ENCODE measurements around the gene MYL9. TPM values are rescaled to one million over a fixed set of nuclear protein-coding genes. Genes with fewer than 3 reads are reported as not detected.

MYL9 gene
- 265 TPM for polyA plus RNA-seq (2013, experiment 1 of 2)
- polyA plus RNA-seq (2013, experiment 2 of 2) = 287 TPM

DNA sequence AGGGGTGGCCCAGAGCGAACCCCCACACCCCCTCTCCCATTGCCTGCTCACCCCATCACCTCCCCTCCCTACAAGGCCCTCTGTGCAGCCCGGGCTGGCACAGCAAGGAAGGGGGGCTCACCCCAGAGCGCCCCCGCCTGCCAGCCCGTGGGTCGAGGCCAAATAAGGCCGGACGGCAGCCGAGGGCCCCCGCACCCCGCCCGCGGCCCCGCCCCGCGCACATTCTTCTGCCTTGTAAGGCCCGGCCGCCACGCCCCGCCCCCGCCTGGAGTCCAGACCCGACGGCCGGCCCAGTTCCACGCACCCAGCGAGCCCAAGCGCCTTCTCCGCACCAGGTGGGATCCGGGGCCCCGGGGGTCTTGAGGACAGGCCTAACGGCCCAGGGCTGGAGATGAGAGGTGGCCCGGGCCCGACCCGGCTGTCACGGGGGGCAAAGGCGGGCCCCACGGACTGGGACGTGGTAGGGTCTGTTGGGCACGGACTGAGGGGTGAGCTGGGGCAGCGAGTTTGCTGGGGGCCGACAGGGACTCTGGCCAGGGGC is at the start of gene MYL9:
MYL9 (plus strand) TSS at position 293 of the 541 bp plus-strand sequence. CDS start 3,366 bp downstream, outside the sequence.
- peak within 1 kb of the TSS; percentile 96 for H3K56ac ChIP-seq (ENCODE audit: low read length)
- H2BK120ac ChIP-seq (ENCODE audit: low read depth, low read length) = no peak within 1 kb of the TSS
- peak within 1 kb of the TSS; percentile 89 for H3K23ac ChIP-seq (ENCODE audit: low read length)
- H3K27me3 ChIP-seq (ENCODE audit: insufficient read depth, low read length, poor library complexity) = no peaks in the 10 kb centered on the region
- WGBS (ENCODE audit: extremely low coverage, insufficient coverage, low lambda C conversion rate) = no CpG with 5 or more reads among the region's 41 CpGs
- H3K36me3 ChIP-seq (ENCODE audit: control insufficient read depth, insufficient read depth, low read length) = peaks cover 1% of the 10 kb centered on the region
- no peak within 1 kb of the TSS for H4K5ac ChIP-seq (ENCODE audit: low read length)
- H3K4ac ChIP-seq (ENCODE audit: low read depth, low read length) = peak within 1 kb of the TSS; percentile 70
- peak within 1 kb of the TSS; percentile 81 for H3K27ac ChIP-seq (ENCODE audit: low read depth, low read length)
- peaks cover 14% of the 10 kb centered on the region for H3K79me1 ChIP-seq (ENCODE audit: low read length)
- H3K9ac ChIP-seq (ENCODE audit: low read length) = peak within 1 kb of the TSS; percentile 93
- peak within 1 kb of the TSS; percentile 78 for H3K4me3 ChIP-seq (ENCODE audit: low read length)
- peaks cover 23% of the 10 kb centered on the region for H3K79me2 ChIP-seq (ENCODE audit: control insufficient read depth, insufficient read depth, low read length)
- peak within 1 kb of the TSS; percentile 81 for H3K18ac ChIP-seq (ENCODE audit: low read length)
- DNase-seq = peak; percentile 74
- peak within 1 kb of the TSS; percentile 90 for H3K4me2 ChIP-seq (ENCODE audit: low read length)
- H2BK5ac ChIP-seq (ENCODE audit: low read length) = no peak within 1 kb of the TSS
- H4K8ac ChIP-seq (ENCODE audit: low read depth, low read length) = peak within 1 kb of the TSS; percentile 70
- H2BK15ac ChIP-seq (replicated peaks; ENCODE audit: low read depth) = no peak within 1 kb of the TSS
- peaks cover 8% of the 10 kb centered on the region for H3K4me1 ChIP-seq (ENCODE audit: control insufficient read depth, low read depth, low read length)
- H2AK5ac ChIP-seq (ENCODE audit: low read length) = peak within 1 kb of the TSS; percentile 85

- Histone ChIP-seq H3K56ac (ENCODE audit: low read length) (peak overlapping the region; percentile 69), H3K79me1 (ENCODE audit: low read length) (peaks cover 26% of the 10 kb centered on the region), H3K27ac (ENCODE audit: low read depth, low read length) (no peak overlapping the region), H3K4ac (ENCODE audit: low read depth, low read length) (no peak overlapping the region), H3K18ac (ENCODE audit: low read length) (no peak overlapping the region), H4K5ac (ENCODE audit: low read length) (no peak overlapping the region), H3K36me3 (ENCODE audit: control insufficient read depth, insufficient read depth, low read length) (peaks cover 2% of the 10 kb centered on the region), H3K4me1 (ENCODE audit: control insufficient read depth, low read depth, low read length) (peaks cover 13% of the 10 kb centered on the region), H3K23ac (ENCODE audit: low read length) (no peak overlapping the region), H3K4me2 (ENCODE audit: low read length) (no peak overlapping the region), H4K8ac (ENCODE audit: low read depth, low read length) (no peak overlapping the region), H3K79me2 (ENCODE audit: control insufficient read depth, insufficient read depth, low read length) (peaks cover 6% of the 10 kb centered on the region), H3K9ac (ENCODE audit: low read length) (peak overlapping the region; percentile 53), H2BK15ac (replicated peaks; ENCODE audit: low read depth) (no peak overlapping the region), H3K4me3 (ENCODE audit: low read length) (no peak overlapping the region), H2AK5ac (ENCODE audit: low read length) (no peak overlapping the region), H2BK5ac (ENCODE audit: low read length) (no peak overlapping the region), H3K27me3 (ENCODE audit: insufficient read depth, low read length, poor library complexity) (no peaks in the 10 kb centered on the region), H2BK120ac (ENCODE audit: low read depth, low read length) (no peak overlapping the region)
- DNase-seq = peak; percentile 66
- no CpG with 5 or more reads among the region's 8 CpGs for WGBS (ENCODE audit: extremely low coverage, insufficient coverage, low lambda C conversion rate)
Observed at GRCh38 chr20:36491901-36492617, 49.3 kb upstream of the MYL9 start.

DNA sequence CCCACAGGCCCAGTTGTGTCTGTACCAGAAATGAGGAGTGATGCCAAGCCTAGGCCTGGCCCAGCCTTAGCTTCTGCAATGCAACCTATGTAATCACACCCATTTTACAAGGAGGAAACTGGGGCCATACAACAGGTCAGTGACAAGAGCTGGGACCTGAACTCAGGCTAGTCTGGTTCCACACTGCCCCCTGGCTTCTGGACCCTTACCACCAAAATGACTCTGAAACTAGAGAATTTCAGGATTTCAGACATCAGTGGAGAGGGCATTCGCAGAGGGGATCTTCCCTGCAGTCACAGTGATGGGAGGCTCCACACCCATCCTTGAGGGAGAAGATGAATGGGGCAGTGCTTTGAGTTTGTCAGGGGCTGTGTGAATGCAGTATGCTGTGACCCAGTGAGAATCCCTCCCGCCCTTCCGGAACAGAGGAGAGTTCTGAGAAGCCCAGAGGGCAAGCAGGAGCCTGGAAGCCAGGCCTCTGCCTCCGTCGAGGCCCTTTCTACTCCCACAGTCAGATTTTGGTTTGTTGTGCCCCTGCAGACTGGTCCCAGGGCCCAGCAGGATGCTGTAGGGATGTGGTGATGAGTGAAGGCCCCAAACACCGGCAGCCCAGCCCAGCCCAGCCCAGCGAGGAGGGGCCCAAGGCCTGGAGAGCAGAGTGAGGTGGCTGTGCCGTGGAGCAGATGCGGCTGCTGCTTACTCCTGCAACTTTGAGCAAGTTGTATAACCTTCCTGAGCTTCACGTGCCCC is 48.1 kb upstream of the MYL9 start:
- Histone ChIP-seq H3K79me1 (ENCODE audit: low read length) (peaks cover 23% of the 10 kb centered on the region), H3K27me3 (ENCODE audit: insufficient read depth, low read length, poor library complexity) (no peaks in the 10 kb centered on the region), H2BK5ac (ENCODE audit: low read length) (no peak overlapping the region), H3K4me1 (ENCODE audit: control insufficient read depth, low read depth, low read length) (peaks cover 13% of the 10 kb centered on the region), H2BK15ac (replicated peaks; ENCODE audit: low read depth) (no peak overlapping the region), H3K56ac (ENCODE audit: low read length) (no peak overlapping the region), H3K4me2 (ENCODE audit: low read length) (no peak overlapping the region), H3K27ac (ENCODE audit: low read depth, low read length) (no peak overlapping the region), H2AK5ac (ENCODE audit: low read length) (no peak overlapping the region), H3K4me3 (ENCODE audit: low read length) (no peak overlapping the region), H3K9ac (ENCODE audit: low read length) (no peak overlapping the region), H3K18ac (ENCODE audit: low read length) (no peak overlapping the region), H4K5ac (ENCODE audit: low read length) (no peak overlapping the region), H3K4ac (ENCODE audit: low read depth, low read length) (no peak overlapping the region), H2BK120ac (ENCODE audit: low read depth, low read length) (no peak overlapping the region), H4K8ac (ENCODE audit: low read depth, low read length) (no peak overlapping the region), H3K36me3 (ENCODE audit: control insufficient read depth, insufficient read depth, low read length) (peaks cover 6% of the 10 kb centered on the region), H3K23ac (ENCODE audit: low read length) (no peak overlapping the region), H3K79me2 (ENCODE audit: control insufficient read depth, insufficient read depth, low read length) (peaks cover 4% of the 10 kb centered on the region)
- peak; percentile 68 for DNase-seq
- WGBS (ENCODE audit: extremely low coverage, insufficient coverage, low lambda C conversion rate) = no CpG with 5 or more reads among the region's 10 CpGs

DNA sequence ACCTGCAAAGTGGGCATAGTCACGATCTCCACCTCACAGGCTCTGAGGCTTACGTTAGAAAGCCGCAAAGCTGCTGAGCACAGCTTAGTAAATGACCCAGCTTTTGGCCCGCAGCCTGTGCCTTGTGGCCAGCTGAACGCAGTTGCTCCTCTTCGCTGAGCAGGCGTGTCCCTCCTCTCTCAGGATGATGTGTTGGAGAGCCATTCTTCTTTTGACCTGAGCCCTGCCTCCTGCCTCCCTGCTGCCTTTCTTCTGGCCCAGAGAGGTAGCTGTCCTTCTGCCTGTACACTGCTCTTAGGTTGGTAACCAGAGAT is 47.6 kb upstream of the MYL9 start:
- Histone ChIP-seq H3K4me3 (ENCODE audit: low read length) (no peak overlapping the region), H3K4me2 (ENCODE audit: low read length) (no peak overlapping the region), H3K4me1 (ENCODE audit: control insufficient read depth, low read depth, low read length) (peaks cover 13% of the 10 kb centered on the region), H2AK5ac (ENCODE audit: low read length) (no peak overlapping the region), H3K79me2 (ENCODE audit: control insufficient read depth, insufficient read depth, low read length) (peaks cover 4% of the 10 kb centered on the region), H2BK15ac (replicated peaks; ENCODE audit: low read depth) (no peak overlapping the region), H3K18ac (ENCODE audit: low read length) (no peak overlapping the region), H3K23ac (ENCODE audit: low read length) (no peak overlapping the region), H2BK5ac (ENCODE audit: low read length) (no peak overlapping the region), H3K27me3 (ENCODE audit: insufficient read depth, low read length, poor library complexity) (no peaks in the 10 kb centered on the region), H3K9ac (ENCODE audit: low read length) (no peak overlapping the region), H4K8ac (ENCODE audit: low read depth, low read length) (no peak overlapping the region), H2BK120ac (ENCODE audit: low read depth, low read length) (no peak overlapping the region), H4K5ac (ENCODE audit: low read length) (no peak overlapping the region), H3K4ac (ENCODE audit: low read depth, low read length) (no peak overlapping the region), H3K79me1 (ENCODE audit: low read length) (peaks cover 23% of the 10 kb centered on the region), H3K27ac (ENCODE audit: low read depth, low read length) (no peak overlapping the region), H3K56ac (ENCODE audit: low read length) (no peak overlapping the region), H3K36me3 (ENCODE audit: control insufficient read depth, insufficient read depth, low read length) (peaks cover 6% of the 10 kb centered on the region)
- WGBS (ENCODE audit: extremely low coverage, insufficient coverage, low lambda C conversion rate) = no CpG with 5 or more reads among the region's 7 CpGs
- no peak for DNase-seq

DNA sequence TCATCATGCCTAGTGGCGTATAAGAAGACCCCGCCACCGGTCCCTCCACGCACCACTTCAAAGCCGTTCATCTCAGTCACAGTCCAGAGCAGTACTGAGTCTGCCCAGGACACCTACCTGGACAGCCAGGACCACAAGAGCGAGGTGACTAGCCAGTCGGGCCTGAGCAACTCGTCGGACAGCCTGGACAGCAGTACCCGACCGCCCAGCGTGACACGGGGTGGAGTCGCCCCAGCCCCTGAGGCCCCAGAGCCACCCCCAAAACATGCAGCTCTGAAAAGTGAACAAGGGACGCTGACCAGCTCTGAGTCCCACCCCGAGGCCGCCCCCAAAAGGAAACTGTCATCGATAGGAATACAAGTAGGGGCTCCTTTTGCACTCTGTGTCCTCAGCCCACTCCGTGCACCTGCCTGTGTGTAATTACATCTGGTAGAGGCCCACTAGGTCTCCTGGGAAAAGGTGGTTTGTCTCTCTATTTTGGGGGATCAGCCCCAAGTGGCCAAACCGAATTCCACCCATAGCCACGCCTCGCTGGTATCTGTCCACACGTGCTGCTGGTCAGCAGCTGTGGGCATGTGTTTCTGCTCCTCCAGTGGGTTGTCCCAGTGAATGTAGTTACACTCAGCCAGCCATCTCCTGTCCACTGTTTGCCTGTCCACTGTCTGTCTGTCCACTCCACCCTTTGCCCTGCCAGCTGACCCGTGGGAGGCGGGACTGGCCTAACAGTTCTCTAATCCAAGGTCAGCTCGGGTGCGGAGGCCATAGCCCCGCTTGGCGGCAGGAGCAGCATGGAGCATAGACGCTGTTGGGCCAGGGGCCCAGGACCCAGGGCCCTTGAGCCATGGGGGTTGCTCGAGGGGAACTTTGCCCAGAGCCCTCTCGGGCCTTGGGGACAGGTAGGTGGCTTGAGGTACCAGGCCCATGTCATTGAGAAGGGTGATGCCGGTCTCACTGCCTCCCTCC is 44.3 kb upstream of the MYL9 start:
- H3K4me1 ChIP-seq (ENCODE audit: control insufficient read depth, low read depth, low read length) = peaks cover 6% of the 10 kb centered on the region
- WGBS (ENCODE audit: extremely low coverage, insufficient coverage, low lambda C conversion rate) = no CpG with 5 or more reads among the region's 33 CpGs
- no peak overlapping the region for H2BK5ac ChIP-seq (ENCODE audit: low read length)
- no peak overlapping the region for H2BK120ac ChIP-seq (ENCODE audit: low read depth, low read length)
- H3K4me3 ChIP-seq (ENCODE audit: low read length) = no peak overlapping the region
- no peak overlapping the region for H3K23ac ChIP-seq (ENCODE audit: low read length)
- no peak overlapping the region for H4K5ac ChIP-seq (ENCODE audit: low read length)
- no peak overlapping the region for H3K4me2 ChIP-seq (ENCODE audit: low read length)
- H3K79me2 ChIP-seq (ENCODE audit: control insufficient read depth, insufficient read depth, low read length) = no peaks in the 10 kb centered on the region
- H4K8ac ChIP-seq (ENCODE audit: low read depth, low read length) = no peak overlapping the region
- H3K18ac ChIP-seq (ENCODE audit: low read length) = no peak overlapping the region
- no peaks in the 10 kb centered on the region for H3K27me3 ChIP-seq (ENCODE audit: insufficient read depth, low read length, poor library complexity)
- H3K27ac ChIP-seq (ENCODE audit: low read depth, low read length) = no peak overlapping the region
- no peak for DNase-seq
- H3K9ac ChIP-seq (ENCODE audit: low read length) = no peak overlapping the region
- H2AK5ac ChIP-seq (ENCODE audit: low read length) = no peak overlapping the region
- peaks cover 11% of the 10 kb centered on the region for H3K79me1 ChIP-seq (ENCODE audit: low read length)
- H3K4ac ChIP-seq (ENCODE audit: low read depth, low read length) = no peak overlapping the region
- no peak overlapping the region for H2BK15ac ChIP-seq (replicated peaks; ENCODE audit: low read depth)
- H3K36me3 ChIP-seq (ENCODE audit: control insufficient read depth, insufficient read depth, low read length) = peaks cover 13% of the 10 kb centered on the region
- H3K56ac ChIP-seq (ENCODE audit: low read length) = no peak overlapping the region
